ENCODE measurements around the gene CYP26C1.

GRCh38 chr10:93110472-93111146 lies 50.0 kb downstream of the CYP26C1 start:
- TF ChIP-seq POLR2A (IDR thresholded peaks at IDR 0.05) (no peak), POLR2AphosphoS5 (IDR thresholded peaks at IDR 0.05) (no peak), EP300 (IDR thresholded peaks at IDR 0.05) (no peak)
- TF ChIP-seq, protein P1, sequence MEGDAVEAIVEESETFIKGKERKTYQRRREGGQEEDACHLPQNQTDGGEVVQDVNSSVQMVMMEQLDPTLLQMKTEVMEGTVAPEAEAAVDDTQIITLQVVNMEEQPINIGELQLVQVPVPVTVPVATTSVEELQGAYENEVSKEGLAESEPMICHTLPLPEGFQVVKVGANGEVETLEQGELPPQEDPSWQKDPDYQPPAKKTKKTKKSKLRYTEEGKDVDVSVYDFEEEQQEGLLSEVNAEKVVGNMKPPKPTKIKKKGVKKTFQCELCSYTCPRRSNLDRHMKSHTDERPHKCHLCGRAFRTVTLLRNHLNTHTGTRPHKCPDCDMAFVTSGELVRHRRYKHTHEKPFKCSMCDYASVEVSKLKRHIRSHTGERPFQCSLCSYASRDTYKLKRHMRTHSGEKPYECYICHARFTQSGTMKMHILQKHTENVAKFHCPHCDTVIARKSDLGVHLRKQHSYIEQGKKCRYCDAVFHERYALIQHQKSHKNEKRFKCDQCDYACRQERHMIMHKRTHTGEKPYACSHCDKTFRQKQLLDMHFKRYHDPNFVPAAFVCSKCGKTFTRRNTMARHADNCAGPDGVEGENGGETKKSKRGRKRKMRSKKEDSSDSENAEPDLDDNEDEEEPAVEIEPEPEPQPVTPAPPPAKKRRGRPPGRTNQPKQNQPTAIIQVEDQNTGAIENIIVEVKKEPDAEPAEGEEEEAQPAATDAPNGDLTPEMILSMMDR (IDR thresholded peaks at IDR 0.05): no peak
